ENCODE measurements around the gene SEC23B. TPM values are rescaled to one million over a fixed set of nuclear protein-coding genes. Genes with fewer than 3 reads are reported as not detected.
A peak's percentile ranks its signal among the peaks of the same experiment; 100 is the strongest.

The SEC23B gene
- total and polyA plus RNA-seq, 2 of the 13 experiments (the other 11 are each of a cell fraction or from before 2014, with no cell fraction given): 114 to 120 TPM

DNA sequence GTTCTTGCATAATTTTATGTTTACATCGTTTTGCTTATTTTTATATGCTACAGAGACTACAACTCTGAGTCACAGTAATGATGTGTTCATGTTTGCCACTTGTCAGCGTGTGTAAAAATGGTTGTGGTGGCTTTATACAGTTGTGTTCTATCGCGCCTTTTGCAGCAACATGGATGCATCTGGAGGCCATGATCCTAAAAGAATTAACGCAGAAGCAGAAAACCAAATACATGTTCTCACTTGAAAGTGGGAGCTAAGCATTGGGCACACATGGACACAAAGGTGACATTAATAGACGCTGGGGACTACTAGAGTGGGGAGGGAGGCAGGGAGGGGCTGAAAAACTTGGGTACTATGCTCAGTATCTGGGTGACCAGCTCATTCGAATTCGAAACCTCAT lies 996 bp upstream of the SEC23B start (continued):
- no peak for TF ChIP-seq TFE3 (CRISPR knock-in tag; IDR thresholded peaks at IDR 0.05)
- TF ChIP-seq MTA3 (CRISPR knock-in tag; IDR thresholded peaks at IDR 0.05): no peak
- no peak for TF ChIP-seq ZNF350 (CRISPR knock-in tag; IDR thresholded peaks at IDR 0.05; ENCODE audit: borderline replicate concordance, low read depth)
- TF ChIP-seq DMAP1 (CRISPR knock-in tag; IDR thresholded peaks at IDR 0.05): no peak
- TF ChIP-seq ZNF780A (CRISPR knock-in tag; IDR thresholded peaks at IDR 0.05): peak; percentile 49; the same call in 1 of the 2 replicates
- TF ChIP-seq, protein P1, sequence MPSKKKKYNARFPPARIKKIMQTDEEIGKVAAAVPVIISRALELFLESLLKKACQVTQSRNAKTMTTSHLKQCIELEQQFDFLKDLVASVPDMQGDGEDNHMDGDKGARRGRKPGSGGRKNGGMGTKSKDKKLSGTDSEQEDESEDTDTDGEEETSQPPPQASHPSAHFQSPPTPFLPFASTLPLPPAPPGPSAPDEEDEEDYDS (CRISPR knock-in tag; IDR thresholded peaks at IDR 0.05): no peak
- TF ChIP-seq NPAS2 (CRISPR knock-in tag; IDR thresholded peaks at IDR 0.05; ENCODE audit: borderline replicate concordance): no peak
- TF ChIP-seq STAT6 (CRISPR knock-in tag; IDR thresholded peaks at IDR 0.05; ENCODE audit: borderline replicate concordance): no peak
- no peak for TF ChIP-seq MTA1 (CRISPR knock-in tag; IDR thresholded peaks at IDR 0.05; ENCODE audit: borderline replicate concordance)
- TF ChIP-seq, protein P2, sequence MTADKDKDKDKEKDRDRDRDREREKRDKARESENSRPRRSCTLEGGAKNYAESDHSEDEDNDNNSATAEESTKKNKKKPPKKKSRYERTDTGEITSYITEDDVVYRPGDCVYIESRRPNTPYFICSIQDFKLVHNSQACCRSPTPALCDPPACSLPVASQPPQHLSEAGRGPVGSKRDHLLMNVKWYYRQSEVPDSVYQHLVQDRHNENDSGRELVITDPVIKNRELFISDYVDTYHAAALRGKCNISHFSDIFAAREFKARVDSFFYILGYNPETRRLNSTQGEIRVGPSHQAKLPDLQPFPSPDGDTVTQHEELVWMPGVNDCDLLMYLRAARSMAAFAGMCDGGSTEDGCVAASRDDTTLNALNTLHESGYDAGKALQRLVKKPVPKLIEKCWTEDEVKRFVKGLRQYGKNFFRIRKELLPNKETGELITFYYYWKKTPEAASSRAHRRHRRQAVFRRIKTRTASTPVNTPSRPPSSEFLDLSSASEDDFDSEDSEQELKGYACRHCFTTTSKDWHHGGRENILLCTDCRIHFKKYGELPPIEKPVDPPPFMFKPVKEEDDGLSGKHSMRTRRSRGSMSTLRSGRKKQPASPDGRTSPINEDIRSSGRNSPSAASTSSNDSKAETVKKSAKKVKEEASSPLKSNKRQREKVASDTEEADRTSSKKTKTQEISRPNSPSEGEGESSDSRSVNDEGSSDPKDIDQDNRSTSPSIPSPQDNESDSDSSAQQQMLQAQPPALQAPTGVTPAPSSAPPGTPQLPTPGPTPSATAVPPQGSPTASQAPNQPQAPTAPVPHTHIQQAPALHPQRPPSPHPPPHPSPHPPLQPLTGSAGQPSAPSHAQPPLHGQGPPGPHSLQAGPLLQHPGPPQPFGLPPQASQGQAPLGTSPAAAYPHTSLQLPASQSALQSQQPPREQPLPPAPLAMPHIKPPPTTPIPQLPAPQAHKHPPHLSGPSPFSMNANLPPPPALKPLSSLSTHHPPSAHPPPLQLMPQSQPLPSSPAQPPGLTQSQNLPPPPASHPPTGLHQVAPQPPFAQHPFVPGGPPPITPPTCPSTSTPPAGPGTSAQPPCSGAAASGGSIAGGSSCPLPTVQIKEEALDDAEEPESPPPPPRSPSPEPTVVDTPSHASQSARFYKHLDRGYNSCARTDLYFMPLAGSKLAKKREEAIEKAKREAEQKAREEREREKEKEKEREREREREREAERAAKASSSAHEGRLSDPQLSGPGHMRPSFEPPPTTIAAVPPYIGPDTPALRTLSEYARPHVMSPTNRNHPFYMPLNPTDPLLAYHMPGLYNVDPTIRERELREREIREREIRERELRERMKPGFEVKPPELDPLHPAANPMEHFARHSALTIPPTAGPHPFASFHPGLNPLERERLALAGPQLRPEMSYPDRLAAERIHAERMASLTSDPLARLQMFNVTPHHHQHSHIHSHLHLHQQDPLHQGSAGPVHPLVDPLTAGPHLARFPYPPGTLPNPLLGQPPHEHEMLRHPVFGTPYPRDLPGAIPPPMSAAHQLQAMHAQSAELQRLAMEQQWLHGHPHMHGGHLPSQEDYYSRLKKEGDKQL (CRISPR knock-in tag; IDR thresholded peaks at IDR 0.05; ENCODE audit: low read depth): no peak
- TF ChIP-seq MYC (CRISPR knock-in tag; IDR thresholded peaks at IDR 0.05; ENCODE audit: borderline replicate concordance): no peak
- TF ChIP-seq KDM1A (CRISPR knock-in tag; IDR thresholded peaks at IDR 0.05): no peak
- no peak for TF ChIP-seq JARID2 (CRISPR knock-in tag; IDR thresholded peaks at IDR 0.05; ENCODE audit: insufficient replicate concordance)
- TF ChIP-seq ZNF264 (CRISPR knock-in tag; IDR thresholded peaks at IDR 0.05): no peak
- TF ChIP-seq ZBTB38 (CRISPR knock-in tag; IDR thresholded peaks at IDR 0.05): no peak; the same call in 1 of the 2 replicates
- TF ChIP-seq, protein P3, sequence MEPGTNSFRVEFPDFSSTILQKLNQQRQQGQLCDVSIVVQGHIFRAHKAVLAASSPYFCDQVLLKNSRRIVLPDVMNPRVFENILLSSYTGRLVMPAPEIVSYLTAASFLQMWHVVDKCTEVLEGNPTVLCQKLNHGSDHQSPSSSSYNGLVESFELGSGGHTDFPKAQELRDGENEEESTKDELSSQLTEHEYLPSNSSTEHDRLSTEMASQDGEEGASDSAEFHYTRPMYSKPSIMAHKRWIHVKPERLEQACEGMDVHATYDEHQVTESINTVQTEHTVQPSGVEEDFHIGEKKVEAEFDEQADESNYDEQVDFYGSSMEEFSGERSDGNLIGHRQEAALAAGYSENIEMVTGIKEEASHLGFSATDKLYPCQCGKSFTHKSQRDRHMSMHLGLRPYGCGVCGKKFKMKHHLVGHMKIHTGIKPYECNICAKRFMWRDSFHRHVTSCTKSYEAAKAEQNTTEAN (CRISPR knock-in tag; conservative IDR thresholded peaks at IDR 0.05): no peak
- TF ChIP-seq, protein P4, sequence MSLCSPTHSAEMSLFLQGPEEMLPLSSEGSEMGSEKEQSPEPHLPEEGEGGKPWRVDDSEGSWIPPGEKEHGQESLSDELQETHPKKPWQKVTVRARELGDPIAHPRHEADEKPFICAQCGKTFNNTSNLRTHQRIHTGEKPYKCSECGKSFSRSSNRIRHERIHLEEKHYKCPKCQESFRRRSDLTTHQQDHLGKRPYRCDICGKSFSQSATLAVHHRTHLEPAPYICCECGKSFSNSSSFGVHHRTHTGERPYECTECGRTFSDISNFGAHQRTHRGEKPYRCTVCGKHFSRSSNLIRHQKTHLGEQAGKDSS (CRISPR knock-in tag; IDR thresholded peaks at IDR 0.05; ENCODE audit: borderline replicate concordance, low read depth): no peak
